Right renal pelvis (tissue), 4 donors: ENCODE measurements around the gene CSNK1G2. TPM values are rescaled to one million over a fixed set of nuclear protein-coding genes. Genes with fewer than 3 reads are reported as not detected.

ENCODE experiments used
- DNase-seq, 4 donors: peaks; one replicate each; pipeline ENCODE4 v3.0.0-alpha.2; 2013; ENCODE audit warnings: low read depth in 4 of 4, low spot score in 3 of 4, missing footprints in 1 of 4
- polyA plus RNA-seq, 4 donors: library from polyadenylated mRNA; unstranded; fragments of 120-200 nt; gene quantifications; one replicate each; pipeline ENCODE4 v1.2.1, GENCODE V29; 2013; ENCODE audit not compliant: insufficient read length in 4 of 4

The CSNK1G2 gene
- polyA plus RNA-seq, 4 donors = 51.2 to 73.3 (median 58.7) TPM

GRCh38 chr19:1943661-1944087 lies 2.7 kb downstream of the CSNK1G2 start:
- DNase-seq = no peak

- no peak for DNase-seq
Observed at GRCh38 chr19:1944088-1944915, 3.3 kb downstream of the CSNK1G2 start.

- DNase-seq = no peak
Observed at GRCh38 chr19:1944916-1945561, 4.1 kb downstream of the CSNK1G2 start.

DNA sequence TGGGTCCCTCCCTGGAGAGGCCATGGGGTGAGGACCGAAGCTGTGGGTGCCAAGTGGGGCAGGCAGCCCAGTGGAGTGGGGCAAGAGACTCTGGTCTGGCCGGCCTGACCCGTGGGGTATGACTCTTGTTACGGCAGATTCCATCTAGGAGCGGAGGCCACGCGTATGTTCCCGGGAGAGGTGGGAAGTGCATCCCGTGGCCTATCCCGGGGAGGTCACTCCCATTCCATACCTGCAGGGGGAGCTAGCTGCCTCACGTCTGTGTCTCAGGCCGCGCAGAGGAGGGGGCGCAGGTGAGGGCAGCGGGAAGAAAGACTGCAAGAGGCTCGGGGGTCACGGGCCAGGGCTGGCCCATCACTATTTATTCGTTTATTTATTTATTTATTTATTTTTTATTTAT lies 4.9 kb downstream of the CSNK1G2 start:
- no peak for DNase-seq

DNA sequence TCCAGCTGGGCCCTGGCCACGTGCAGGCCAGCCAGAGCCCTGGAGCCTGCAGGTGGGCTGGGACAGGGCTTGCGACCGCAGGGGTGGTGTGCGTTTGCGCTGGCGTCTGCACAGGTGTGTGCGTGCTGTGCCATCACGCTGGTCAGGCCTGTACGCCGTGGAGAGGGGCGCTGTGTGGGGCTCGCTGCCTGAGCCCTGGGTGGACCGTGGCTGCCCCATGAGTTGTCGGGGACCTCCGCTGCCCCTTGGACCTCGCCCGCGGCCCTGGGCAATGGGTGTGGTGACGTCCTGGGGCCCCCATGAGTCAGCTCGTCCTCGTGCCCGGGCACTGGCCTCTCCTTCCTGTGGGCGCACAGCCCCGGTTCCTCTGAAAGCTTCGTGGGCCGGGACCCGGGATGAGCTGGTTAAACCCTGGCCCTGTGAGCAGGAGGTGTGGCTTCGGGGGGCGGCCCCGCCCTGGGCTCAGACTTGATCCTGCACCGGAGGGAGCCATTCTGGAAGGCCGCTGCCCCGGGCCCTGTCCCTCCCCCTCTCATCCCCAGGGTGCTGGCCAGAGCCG lies 6.8 kb downstream of the CSNK1G2 start:
- no peak for DNase-seq

- no peak for DNase-seq
Observed at GRCh38 chr19:1949304-1950101, 8.5 kb downstream of the CSNK1G2 start.

GRCh38 chr19:1950640-1951039 lies 9.7 kb downstream of the CSNK1G2 start:
- DNase-seq = no peak

DNA sequence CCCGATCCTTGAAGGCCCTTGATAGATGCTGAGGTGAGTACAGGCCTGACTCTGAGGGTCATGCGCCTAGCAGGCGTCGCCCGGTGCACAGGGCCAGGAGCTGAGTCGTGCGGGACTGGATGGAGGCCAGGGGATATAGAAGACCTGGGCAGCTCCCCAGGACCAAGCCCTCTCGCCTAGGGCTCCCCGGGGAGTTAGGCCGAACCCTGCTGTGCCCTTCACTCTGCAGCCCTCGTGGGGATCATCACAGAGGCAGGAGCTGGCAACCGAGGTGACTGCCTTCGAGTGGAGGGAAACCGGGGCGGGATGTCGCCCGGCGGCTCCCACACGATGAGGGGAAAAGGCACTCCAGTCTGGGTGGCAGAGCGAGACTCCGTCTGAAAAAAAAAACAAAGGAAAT lies 11.7 kb downstream of the CSNK1G2 start:
- DNase-seq = no peak

DNA sequence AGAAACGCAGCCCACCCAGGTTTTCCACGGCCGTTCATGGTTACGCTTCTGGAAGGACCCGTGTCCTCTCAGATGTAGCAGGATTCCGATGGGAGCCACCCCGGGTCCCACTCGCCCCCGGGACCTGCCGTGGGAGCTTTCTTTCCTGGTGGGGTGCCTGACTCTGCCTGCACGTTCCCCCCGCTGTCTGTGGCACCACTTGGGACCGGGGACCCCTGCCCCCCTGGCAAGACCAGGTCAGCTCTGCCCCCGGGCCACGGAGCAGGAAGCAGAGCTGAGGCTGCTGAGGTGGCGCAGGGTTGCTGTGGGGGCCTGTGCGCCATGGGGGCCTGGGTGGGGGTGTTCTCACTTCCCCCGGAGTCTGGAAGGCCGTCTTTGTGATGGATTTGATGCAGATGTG lies 12.1 kb downstream of the CSNK1G2 start:
- DNase-seq = no peak

- no peak for DNase-seq
Observed at GRCh38 chr19:1953441-1954094, 12.6 kb downstream of the CSNK1G2 start.

DNA sequence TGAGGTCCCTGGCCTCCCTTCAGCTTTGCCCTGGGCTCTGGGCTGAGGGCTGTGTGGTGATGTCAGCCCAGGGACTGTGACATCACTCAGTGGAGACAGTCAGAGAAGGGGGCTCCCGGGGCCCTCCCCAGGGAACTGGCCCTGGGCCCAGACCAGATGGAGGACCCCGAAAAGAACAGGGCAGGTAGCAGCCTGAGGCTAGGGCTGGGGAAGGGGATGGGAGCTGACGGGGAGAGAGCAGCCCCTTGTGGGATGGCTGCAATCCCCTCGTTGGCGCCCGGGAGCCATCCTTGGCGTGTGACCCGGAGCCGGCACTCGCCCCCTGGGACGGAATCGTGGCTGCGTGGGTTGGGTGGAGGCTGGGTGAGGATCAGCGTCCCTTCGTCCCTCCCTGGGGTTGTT lies 13.6 kb downstream of the CSNK1G2 start:
- DNase-seq = no peak

- DNase-seq = no peak
Observed at GRCh38 chr19:1955171-1956121, 14.5 kb downstream of the CSNK1G2 start.

- no peak for DNase-seq
Observed at GRCh38 chr19:1956122-1956494, 15.1 kb downstream of the CSNK1G2 start.

GRCh38 chr19:1956868-1957492 lies 16.0 kb downstream of the CSNK1G2 start:
- DNase-seq = no peak

DNA sequence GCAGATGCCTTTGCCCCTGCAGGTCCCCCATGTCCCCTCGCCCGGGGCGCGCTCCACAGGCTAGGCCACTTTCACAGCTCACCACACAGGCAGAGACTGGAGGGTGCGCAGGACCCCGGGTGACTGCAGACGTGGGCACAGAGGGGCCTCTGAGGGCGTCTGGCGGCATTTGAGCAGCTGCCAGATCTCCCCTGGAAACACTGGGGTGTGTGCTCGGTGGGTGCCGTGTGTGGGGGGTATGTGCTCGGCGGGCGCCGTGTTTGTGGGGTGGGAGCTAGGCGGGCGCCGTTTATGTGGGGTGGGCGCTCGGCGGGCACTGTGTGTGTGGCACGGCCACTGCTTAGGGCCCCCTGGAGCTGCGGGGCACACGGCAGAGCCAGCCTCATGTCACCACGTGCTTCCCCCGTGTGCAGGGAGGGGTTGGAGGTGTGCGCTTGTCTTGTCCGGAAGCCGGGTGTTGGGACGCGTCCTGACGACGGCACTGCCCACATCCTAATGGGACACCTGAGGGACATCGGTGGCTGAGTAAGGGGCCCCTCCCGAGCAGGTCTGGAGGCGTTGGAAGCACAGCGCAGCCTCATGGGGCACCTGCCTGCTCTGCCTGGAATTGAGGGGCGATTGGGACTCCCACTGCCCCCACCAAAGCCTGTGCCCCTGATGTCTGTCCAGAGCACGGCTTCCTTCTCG lies 16.7 kb downstream of the CSNK1G2 start:
- DNase-seq = no peak

DNA sequence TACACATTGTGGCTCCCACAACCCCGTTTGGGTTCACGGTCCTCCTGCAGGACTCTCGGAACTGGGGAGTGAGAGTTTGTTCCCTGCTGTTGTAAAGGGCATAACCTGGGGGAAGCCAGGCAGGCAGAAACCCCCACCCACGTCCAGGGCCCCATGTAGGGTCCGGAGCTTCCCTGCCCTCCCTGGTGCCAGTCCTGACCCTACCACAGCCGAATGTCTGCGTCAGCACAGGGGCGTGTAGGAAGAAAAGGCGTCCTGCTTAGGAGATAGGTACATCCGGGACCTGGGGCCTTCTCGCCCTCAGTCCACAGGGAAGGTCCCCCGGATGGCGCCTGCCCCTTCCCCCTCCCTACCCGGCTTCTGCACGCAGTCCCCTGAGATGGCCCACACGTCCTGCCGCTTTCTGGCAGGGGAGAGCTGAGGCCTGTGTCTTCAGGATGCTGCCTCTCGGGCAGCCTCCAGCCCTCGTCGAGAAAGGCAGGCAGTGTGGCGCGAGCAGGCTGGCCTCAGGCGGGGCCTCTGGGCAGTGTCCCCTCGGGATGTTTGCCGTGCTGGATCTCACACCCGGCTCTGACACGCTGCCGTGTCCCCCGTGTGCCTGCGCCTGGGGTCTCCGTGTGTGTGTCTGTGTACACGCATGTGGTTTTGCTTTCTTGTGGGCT lies 19.1 kb downstream of the CSNK1G2 start:
- DNase-seq = no peak

GRCh38 chr19:1961000-1961883 lies 20.3 kb downstream of the CSNK1G2 start:
- DNase-seq = peak in 1 of 4 donors; percentile 43
